ENCODE measurements around the gene ATN1. TPM values are rescaled to one million over a fixed set of nuclear protein-coding genes. Genes with fewer than 3 reads are reported as not detected.

The ATN1 gene
- total RNA-seq, 1 experiment from 2014 or later: 13.2 TPM

DNA sequence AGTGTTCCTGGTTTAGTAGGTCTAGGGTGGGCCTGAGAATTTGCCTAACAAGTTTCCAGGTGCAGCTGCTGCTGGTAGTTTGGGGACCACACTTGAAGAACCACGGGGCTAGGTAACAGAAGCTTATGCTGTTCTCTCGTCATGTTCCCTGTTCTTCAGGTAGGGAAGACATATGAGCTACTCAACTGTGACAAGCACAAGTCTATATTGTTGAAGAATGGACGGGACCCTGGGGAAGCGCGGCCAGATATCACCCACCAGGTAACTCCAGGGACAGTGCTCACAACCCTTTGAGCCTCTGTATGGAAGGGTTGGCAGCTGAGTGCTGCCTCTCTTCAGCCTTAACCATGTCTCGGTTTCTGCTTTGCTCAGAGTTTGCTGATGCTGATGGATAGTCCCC, 46.4 kb downstream of the ATN1 start:
- Histone ChIP-seq H3K9me3 (replicated peaks) (no peaks in the 10 kb centered on the region), H3K36me3 (peaks cover 47% of the 10 kb centered on the region), H3K4me3 (no peak overlapping the region), H3K4me1 (peaks cover 5% of the 10 kb centered on the region), H3K27me3 (no peaks in the 10 kb centered on the region), H3K27ac (no peak overlapping the region)
- no peak for DNase-seq

DNA sequence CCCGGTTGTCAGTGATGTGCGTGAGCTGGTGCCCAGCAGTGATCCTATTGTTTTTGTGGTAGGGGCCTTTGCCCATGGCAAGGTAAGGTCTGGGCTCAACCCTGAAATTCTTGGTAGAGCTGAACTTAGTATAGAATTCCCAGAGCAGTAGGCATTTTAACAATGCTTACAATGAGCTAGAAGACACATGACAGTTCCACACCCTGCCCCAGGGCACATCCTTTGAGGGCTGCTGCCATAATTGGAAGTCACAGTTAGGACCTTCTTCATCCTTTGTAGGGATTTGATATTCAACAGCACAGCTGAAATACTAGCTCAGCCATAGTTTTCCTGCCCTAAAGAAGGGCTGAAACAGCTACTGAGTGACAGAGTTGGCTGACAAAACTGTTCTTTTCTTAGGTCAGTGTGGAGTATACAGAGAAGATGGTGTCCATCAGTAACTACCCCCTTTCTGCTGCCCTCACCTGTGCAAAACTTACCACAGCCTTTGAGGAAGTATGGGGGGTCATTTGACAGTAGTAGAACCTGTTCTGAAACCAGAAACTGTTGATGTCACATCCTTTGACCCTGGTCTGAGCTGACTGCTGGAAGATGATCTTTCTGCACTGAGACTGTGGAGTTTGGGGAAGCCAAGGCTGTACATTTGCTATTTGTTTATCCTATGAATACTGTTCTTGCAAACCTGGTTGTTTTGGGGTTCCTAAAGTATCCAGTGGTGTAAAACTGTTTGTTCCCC, 47.7 kb downstream of the ATN1 start:
- Histone ChIP-seq H3K27me3 (no peaks in the 10 kb centered on the region), H3K36me3 (peaks cover 49% of the 10 kb centered on the region), H3K9me3 (replicated peaks) (no peaks in the 10 kb centered on the region), H3K27ac (no peak overlapping the region), H3K4me3 (no peak overlapping the region), H3K4me1 (peaks cover 3% of the 10 kb centered on the region; the same call in 1 of the 2 replicates)
- DNase-seq: no peak

DNA sequence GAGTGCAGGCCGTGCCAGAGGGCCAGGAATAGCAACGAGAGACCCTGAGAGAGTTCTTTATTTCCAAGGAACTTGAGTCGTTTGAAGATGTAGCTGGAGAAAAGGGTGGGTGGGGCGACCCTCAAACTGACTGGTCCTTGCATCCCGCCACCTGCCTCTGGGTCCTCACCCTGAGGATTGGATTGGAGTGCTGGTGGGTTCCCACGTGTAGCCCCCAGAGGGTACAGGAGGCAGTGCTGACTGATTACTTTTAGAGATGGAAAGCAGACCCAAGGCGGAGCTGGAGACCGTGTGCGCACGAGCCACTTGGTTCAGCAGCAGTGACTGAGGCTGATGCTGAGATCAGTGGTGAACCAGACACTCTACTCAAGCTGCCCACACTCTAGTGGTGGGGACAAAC, 49.9 kb downstream of the ATN1 start:
- H3K36me3 ChIP-seq: peaks cover 54% of the 10 kb centered on the region
- H3K4me1 ChIP-seq: no peaks in the 10 kb centered on the region
- no peaks in the 10 kb centered on the region for H3K27me3 ChIP-seq
- no peaks in the 10 kb centered on the region for H3K9me3 ChIP-seq (replicated peaks)
- no peak overlapping the region for H3K4me3 ChIP-seq
- no peak overlapping the region for H3K27ac ChIP-seq
- no peak for DNase-seq

DNA sequence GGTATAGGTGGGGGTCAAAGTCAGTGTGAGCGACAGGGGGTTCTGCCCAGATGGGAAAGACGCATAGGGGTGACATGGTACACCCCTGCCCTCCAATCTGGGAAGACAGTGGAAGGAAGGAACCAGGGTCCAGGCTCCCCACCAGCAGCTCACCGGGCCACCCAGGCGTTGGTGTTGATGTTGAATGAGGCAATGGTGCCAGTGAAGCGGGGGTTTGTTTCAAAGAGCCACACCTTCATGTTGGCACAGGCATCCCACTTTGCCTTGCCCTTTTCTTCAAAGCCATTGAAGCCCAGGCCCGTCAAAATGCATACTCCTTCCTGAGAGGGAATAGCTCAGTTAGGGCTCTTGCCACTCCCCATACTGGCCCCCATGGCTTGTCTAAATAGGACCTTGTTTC, 50.4 kb downstream of the ATN1 start:
- Histone ChIP-seq H3K36me3 (peaks cover 54% of the 10 kb centered on the region), H3K27ac (no peak overlapping the region; the same call in 1 of the 2 replicates), H3K4me3 (no peak overlapping the region), H3K4me1 (no peaks in the 10 kb centered on the region), H3K9me3 (replicated peaks) (no peaks in the 10 kb centered on the region), H3K27me3 (no peaks in the 10 kb centered on the region)
- no peak for DNase-seq

GRCh38 chr12:6978611-6979011, 50.9 kb downstream of the ATN1 start:
- Histone ChIP-seq H3K27ac (no peak overlapping the region; the same call in 1 of the 2 replicates), H3K27me3 (no peaks in the 10 kb centered on the region), H3K4me1 (no peaks in the 10 kb centered on the region), H3K4me3 (no peak overlapping the region), H3K9me3 (replicated peaks) (no peaks in the 10 kb centered on the region), H3K36me3 (peaks cover 54% of the 10 kb centered on the region)
- no peak for DNase-seq

DNA sequence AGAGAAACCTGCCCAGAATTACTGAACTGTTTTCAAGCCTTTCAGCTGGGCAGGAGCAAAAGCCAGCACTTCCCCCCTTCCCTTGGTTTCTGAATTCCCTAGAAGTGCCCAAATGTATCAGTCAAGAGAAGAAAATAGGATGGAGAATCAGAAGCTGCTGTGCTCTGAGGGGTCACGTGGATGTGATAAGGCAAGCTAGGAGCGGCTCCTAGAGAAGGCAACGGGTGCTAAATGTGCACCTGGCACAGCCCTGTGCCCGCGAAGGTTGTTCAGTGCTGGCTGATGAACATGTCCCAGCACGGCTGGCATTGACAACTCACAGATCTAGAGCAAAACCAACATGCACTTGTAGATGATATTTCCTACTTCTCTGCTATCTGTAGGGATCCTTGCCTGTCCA, 51.3 kb downstream of the ATN1 start:
- no peak for DNase-seq
- no peaks in the 10 kb centered on the region for H3K27me3 ChIP-seq
- no peak overlapping the region; the same call in 1 of the 2 replicates for H3K27ac ChIP-seq
- no peaks in the 10 kb centered on the region for H3K4me1 ChIP-seq
- no peak overlapping the region for H3K4me3 ChIP-seq
- H3K36me3 ChIP-seq: peaks cover 51% of the 10 kb centered on the region
- H3K9me3 ChIP-seq (replicated peaks): no peaks in the 10 kb centered on the region

GRCh38 chr12:6979453-6979852, 51.7 kb downstream of the ATN1 start:
- H3K4me1 ChIP-seq: no peaks in the 10 kb centered on the region
- no peaks in the 10 kb centered on the region for H3K9me3 ChIP-seq (replicated peaks)
- DNase-seq: no peak
- H3K27me3 ChIP-seq: no peaks in the 10 kb centered on the region
- H3K27ac ChIP-seq: no peak overlapping the region
- no peak overlapping the region for H3K4me3 ChIP-seq
- peaks cover 46% of the 10 kb centered on the region for H3K36me3 ChIP-seq

DNA sequence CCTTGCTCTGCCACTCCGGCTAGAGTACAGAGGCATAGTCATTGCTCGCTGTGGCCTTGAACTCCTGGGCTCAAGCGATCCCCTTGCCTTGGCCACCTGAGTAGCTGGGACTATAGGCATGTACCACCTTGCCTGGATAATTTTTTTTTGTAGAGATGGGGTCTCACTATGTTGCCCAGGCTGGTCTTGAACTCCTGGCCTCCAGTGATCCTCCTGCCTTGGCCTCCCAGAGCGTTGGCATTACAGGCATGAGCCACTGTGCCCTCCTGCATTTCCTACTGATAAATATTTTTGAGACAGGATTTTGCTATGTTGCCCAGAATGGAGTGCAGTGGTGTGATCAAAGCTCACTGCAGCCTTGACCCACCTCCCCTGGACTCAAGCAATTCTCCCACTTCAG, 52.3 kb downstream of the ATN1 start:
- no peaks in the 10 kb centered on the region for H3K27me3 ChIP-seq
- no peak overlapping the region for H3K4me3 ChIP-seq
- H3K27ac ChIP-seq: no peak overlapping the region
- H3K9me3 ChIP-seq (replicated peaks): no peaks in the 10 kb centered on the region
- no peak for DNase-seq
- H3K4me1 ChIP-seq: no peaks in the 10 kb centered on the region
- H3K36me3 ChIP-seq: peaks cover 40% of the 10 kb centered on the region

DNA sequence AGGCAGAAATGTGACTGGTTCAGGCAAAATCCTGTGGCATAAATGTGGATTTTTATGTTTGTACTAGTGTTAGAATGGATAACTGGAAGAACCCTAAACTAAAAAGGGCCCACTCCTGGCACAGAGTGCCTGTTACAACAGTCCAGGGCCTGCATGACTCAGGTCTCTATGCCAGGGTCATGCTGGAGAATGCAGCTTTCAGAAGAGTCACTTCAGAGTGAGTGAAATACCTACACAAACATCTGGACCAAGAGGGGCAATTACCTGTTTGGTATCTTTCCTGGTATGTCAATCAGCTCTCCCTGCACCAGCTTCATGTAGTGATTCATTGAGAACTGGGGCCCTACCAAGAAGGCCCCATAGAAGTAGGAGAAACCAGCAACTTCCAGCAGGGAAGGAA, 53.0 kb downstream of the ATN1 start:
- Histone ChIP-seq H3K27me3 (no peaks in the 10 kb centered on the region), H3K4me1 (no peaks in the 10 kb centered on the region), H3K9me3 (replicated peaks) (no peaks in the 10 kb centered on the region)

GRCh38 chr12:6981152-6982052, 53.6 kb downstream of the ATN1 start:
- H3K4me1 ChIP-seq: no peaks in the 10 kb centered on the region
- DNase-seq: no peak
- no peaks in the 10 kb centered on the region for H3K27me3 ChIP-seq
- no peak overlapping the region for H3K27ac ChIP-seq
- H3K4me3 ChIP-seq: no peak overlapping the region
- no peaks in the 10 kb centered on the region for H3K9me3 ChIP-seq (replicated peaks)
- H3K36me3 ChIP-seq: peaks cover 27% of the 10 kb centered on the region

More for the DNA sequence above, 53.0 kb downstream of the ATN1 start:
- H3K36me3 ChIP-seq: peaks cover 33% of the 10 kb centered on the region
- H3K4me3 ChIP-seq: no peak overlapping the region
- no peak overlapping the region for H3K27ac ChIP-seq
- DNase-seq: no peak

DNA sequence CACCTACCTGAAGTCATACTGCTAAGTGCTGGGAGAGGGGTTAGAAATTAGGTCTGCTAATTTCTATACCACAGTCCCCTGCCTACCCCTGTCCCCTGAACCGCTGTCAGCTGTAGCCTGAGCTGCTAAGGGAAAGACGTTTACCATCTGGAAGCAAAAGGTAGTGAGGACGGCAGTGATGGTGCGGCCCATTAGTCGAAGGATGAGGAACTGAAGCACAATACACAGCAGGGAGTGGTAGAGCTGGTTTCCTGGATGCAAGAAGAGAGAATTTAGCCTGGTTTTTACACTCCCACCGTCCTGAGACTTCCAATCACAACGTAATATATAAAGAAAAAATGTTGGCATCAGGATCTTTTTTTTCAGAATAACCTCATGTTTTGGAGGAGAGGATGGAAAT, 54.8 kb downstream of the ATN1 start:
- H3K27me3 ChIP-seq: no peaks in the 10 kb centered on the region
- H3K4me3 ChIP-seq: no peak overlapping the region
- peaks cover 20% of the 10 kb centered on the region for H3K36me3 ChIP-seq
- H3K27ac ChIP-seq: no peak overlapping the region
- no peaks in the 10 kb centered on the region for H3K4me1 ChIP-seq
- no peak for DNase-seq
- no peaks in the 10 kb centered on the region for H3K9me3 ChIP-seq (replicated peaks)

DNA sequence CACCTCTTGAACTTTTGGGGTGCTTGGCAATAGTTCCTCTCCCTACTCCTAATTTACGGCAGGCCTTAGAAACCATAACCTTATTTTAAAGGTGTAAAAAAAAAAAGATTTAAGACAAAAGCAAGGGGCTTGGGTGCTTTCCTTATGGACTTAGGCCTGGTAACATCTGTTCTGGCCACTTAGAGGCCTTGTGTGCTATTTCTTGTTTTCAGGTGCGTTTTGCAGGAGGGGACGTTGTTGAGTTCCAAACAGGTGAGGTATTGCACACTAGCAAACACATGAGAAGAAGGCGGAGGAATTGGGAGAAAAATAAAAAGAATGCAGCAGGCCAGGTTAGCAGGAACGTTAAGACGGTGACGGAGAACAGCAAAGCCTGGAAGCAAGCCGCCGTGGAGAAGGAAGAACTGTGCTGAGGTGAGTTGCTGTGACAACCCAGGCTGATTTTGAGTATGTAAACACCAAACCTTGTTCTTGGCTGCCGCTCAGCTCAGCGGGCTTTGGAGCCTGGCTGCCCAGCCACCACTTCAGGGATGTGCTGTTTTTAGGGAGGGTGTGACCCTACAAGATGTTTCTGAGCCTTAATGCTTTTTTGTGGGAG, 60.3 kb downstream of the ATN1 start:
- Histone ChIP-seq H3K4me1 (no peaks in the 10 kb centered on the region), H3K4me3 (no peak overlapping the region), H3K9me3 (replicated peaks) (no peaks in the 10 kb centered on the region), H3K27ac (no peak overlapping the region), H3K27me3 (no peaks in the 10 kb centered on the region), H3K36me3 (peaks cover 13% of the 10 kb centered on the region; the same call in 1 of the 2 replicates)
- no peak for DNase-seq
